KG1 (cell line): ENCODE data around the gene CD44.
"Not testable (repeated sequence)": the region's sequence is repeated elsewhere in the genome, so short reads cannot be mapped to it uniquely, and the experiment has no call there.

Experiments used
- DNase-seq: peaks from one replicate; lab custom pipeline; 2025; lab: John Stamatoyannopoulos, UW

CD44 gene

DNA sequence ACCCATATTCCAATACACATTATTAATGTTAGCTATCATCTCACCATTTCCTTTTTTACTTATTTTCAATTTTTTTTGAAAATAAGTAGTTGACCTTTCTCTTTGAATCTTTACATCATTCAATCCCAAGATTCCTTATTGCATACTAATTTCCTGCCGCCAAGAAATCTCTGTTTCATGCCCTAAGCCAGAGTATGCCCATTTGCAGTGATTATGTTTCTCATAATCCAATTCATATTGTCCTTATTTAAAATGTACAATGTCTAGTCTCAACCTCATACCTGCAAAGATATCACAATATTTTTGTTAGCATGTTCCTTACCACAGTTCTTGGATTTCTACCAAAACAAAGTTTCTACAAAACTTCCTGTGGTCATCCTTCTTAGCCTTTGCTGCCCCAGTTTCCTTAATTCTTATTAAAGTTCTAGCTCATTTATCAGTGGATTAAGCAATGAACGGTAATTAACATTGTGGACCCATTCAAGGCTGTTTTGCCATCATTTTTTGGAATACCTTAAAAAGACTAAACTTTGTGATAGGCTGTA, 75.3 kb downstream of the CD44 start:
- no peak for DNase-seq

DNA sequence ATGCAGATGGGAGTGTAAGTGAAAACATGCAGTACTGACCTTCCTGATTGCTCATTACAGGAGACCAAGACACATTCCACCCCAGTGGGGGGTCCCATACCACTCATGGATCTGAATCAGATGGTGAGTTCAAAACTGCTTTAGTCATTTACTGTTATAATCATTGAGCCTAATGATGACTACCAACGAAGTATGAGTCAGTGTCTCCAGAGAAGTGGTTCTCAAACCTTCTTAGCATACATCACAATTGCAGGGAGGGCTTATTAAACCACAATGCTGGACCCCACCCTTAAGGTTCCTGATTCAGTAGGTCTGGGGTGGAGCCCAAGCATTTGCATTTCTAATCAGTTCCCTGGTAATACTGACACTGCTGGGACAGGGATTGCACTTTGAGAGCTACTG, 75.8 kb downstream of the CD44 start:
- DNase-seq: no peak

DNA sequence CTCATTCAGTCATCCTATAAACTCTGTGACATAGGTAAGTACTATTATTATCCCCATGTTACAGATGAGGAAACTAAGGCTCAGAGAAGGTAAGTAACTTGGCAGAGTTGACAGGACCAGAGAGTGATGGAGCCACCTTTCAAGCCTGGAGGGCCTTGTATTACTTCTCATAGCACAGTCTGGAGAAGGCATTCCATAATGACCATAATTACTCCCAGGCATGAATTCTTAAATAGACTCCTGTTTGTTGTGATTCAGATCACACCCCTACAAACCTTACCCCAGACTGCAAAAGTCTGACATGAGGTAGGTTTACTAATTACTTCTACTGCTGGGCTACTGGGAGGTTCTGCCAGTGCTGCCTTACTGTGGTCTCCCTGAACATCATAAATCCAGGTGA, 77.0 kb downstream of the CD44 start:
- DNase-seq: no peak

DNA sequence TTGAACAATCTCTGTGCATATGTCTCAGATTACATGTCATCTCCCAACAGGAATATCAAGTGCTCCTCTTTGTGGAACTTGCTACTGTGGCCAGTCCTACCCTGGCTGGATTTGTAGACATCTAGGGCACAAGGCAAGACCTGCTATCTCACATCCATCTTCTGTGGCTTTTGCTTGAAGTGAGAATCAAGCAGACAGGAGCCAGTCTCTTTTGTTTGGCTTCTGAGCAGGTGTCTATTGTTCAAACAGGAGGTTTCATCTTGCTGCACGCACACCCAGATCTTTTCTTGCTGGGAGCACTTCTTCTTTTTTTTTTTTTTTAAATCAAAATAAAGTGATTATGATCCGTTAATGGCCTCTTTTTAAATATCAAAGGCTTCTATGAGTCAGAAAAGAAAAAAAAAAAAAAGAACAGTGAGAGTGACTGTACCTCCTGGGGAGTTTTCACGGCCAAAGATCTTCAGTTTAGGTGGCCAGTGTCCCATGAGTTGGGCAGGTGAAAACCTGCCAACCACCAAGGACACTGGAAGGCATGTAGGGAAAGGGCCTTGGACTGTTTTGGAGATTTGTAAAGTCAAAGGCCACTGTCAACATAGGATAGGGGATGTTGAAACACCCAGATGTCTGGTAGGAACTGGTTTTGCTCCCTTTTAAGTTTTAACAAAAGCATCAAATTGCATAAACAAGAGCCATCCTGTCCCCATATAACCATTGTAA, 78.1 kb downstream of the CD44 start:
- DNase-seq: no peak

DNA sequence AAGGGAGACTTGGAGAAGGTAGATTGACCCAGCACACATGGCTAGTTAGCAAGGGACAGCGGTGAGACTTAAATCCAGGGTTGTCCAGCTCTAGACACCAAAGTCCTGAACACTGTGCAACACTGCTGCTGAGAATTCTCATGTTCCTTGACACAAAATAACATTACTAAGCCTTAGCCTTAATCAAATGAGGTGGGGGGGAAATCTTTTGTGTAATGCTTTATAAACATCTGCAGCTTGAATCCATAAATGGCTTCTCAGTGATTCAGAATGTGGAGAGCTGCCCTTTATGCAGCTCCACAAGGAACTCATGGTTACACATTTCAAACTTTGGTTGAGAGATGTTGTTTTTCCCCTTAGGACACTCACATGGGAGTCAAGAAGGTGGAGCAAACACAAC, 80.0 kb downstream of the CD44 start:
- no peak for DNase-seq

DNA sequence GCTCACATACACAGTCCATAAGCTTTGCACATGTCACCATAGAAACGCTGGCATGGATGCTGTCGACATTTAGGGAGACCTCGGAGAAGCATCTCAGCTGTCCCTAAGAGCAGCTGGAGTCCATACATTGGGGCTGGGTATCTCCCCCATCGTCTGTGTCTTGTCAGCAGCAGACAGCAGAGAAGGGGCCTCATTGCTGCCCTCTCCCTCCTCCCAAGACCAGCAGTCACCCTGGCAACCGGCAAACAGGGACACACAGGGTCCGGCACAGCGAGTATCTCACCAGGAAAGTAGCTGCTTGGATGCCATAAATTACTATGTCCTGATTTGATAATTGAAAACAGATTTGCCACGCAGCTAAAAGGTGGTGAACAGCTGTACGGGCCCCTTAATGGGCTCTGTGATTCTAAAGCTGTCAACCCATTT, 84.4 kb downstream of the CD44 start:
- no peak for DNase-seq

DNA sequence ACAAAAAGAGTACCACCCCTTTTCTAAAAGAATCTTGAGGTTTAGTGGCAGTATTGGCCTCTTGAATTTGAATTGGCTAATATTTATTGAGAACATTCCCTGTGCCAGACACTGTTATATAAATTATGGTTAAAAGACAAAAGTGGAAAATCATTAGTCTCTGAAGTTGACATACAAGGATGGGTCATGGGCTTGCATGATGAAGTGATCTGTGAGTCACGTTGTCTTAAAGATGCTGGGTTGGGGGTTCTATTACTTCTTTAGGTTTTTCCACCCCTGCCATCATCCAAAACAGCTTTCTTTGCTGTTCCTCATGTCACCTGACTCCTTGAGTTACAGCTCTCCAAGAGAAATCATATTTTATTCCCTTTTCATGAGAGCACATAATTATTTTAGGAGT, 85.0 kb downstream of the CD44 start:
- DNase-seq: no peak

DNA sequence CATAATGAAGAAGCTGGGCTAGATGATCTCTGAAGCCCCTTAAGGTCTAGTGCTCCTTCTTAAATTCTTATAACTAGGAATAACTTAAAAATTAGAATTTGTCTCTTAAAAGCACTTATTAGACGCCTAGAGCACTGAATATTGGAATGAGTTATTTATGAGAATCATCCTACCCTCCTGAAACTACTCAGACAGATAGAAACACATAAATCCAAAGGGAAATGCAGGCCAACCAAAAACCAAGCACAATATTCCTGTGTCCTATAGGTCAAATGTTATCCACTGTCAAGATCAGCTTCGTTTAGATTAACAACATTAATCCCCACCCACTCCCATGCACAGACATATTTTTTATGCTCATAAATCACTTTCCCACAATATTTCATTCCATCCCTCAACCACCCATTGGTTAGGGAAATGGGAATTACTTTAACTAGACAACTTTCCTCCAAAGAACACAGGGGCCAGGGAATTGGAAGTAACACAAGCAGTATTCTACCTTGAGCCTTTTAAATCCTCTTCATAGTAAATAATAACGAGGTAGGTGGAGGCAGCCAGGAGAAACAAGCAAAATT, 87.1 kb downstream of the CD44 start:
- DNase-seq: no peak

DNA sequence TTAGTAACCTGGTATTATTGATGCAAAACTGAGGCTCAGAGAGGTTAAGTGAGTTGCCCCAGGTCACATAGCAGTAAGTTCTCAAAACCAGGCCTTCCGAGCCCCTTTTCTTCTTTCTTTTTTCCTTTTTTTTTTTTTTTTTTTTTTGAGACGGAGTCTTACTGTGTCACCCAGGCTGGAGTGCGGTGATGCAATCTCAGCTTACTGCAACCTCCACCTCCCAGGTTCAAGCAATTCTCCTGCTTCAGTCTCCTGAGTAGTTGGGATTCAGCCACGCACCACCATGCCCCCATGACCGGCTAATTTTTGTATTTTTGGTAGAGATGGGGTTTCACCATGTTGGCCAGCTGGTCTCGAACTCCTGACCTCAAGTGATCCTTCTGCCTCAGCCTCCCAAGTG, 87.8 kb downstream of the CD44 start:
- DNase-seq: not testable (repeated sequence)

DNA sequence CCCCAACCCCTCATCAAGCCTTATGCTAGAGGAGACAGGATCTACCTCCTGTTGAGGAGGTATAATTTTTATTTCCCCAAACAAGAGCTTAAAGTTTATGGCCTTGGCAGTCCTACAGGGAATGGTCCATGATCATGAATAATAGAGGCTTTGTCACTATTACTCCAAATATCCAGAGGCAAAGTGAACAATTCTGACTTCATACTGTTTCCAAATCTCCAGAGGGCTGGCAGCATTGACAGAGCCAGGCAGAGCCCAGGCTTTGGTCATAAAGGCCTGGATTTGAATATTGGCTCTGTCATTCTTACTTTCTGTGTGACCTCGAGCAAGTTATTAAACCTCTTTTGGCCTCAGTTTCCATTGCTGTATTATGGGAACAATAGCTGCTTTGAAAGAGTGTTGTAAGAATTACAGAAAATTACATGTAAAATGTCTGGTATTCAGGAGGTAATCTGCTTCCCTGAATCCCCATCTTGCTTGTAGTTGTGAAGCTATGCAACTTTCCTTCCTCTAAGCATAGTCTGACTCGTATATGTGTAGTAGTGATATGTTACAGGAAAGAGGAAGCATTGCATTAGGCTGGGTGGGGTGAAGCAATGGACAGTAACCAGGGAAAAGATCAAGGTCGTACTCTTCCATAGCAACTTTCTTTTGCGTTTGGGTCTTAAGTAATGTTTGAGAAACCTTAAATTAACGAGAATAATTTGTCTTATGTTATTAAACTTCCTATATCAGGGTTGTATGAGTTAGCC, 88.8 kb downstream of the CD44 start:
- DNase-seq: no peak

DNA sequence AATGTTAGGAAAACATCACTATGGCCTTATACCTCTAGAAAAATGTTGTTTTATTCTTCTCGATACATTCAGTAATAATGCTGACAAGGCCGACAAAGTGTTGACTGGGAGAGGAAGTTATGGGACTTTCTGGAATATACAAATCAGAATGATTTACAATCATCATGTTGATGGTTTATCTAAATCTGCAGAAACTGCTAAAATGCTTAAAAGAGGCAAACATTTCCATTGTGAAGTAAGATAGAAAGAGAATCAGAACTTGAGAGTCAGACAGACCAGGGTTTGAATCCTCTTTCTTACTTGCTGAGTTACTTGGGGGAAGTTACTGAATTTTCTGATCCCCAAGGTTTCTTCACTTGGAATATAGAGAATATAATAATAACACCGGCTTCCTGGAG, 89.4 kb downstream of the CD44 start:
- no peak for DNase-seq

DNA sequence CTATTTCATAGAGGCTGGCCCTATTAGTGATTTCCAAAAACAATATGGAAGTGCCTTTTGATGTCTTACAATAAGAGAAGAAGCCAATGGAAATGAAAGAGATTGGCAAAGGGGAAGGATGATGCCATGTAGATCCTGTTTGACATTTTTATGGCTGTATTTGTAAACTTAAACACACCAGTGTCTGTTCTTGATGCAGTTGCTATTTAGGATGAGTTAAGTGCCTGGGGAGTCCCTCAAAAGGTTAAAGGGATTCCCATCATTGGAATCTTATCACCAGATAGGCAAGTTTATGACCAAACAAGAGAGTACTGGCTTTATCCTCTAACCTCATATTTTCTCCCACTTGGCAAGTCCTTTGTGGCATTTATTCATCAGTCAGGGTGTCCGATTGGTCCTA, 91.4 kb downstream of the CD44 start:
- DNase-seq: no peak

DNA sequence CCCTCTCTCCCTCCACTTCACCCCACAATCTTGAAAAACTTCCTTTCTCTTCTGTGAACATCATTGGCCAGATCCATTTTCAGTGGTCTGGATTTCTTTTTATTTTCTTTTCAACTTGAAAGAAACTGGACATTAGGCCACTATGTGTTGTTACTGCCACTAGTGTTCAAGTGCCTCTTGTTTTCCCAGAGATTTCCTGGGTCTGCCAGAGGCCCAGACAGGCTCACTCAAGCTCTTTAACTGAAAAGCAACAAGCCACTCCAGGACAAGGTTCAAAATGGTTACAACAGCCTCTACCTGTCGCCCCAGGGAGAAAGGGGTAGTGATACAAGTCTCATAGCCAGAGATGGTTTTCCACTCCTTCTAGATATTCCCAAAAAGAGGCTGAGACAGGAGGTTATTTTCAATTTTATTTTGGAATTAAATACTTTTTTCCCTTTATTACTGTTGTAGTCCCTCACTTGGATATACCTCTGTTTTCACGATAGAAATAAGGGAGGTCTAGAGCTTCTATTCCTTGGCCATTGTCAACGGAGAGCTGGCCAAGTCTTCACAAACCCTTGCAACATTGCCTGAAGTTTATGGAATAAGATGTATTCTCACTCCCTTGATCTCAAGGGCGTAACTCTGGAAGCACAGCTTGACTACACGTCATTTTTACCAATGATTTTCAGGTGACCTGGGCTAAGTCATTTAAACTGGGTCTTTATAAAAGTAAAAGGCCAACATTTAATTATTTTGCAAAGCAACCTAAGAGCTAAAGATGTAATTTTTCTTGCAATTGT, 92.3 kb downstream of the CD44 start:
- DNase-seq: no peak

DNA sequence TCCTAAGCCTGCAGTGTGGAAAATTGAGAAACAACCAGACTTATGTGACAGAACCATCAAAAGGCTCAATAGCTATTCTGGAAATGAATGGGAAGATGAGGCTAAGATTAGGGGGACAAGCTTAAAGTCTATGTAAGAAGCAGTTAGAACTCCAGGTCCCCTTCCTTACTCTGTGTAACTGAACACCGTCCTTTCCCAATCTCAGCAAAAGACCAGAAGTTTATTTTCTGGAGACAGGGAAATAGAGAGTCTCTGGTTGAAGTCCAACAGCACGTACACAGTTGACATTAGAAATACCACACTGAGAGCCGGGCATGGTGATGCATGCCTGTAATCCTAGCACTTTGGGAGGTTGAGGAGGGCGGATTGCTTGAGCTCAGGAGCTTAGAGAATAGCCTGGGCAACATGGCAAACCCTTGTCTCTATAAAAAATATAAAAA, 93.9 kb downstream of the CD44 start:
- no peak for DNase-seq

DNA sequence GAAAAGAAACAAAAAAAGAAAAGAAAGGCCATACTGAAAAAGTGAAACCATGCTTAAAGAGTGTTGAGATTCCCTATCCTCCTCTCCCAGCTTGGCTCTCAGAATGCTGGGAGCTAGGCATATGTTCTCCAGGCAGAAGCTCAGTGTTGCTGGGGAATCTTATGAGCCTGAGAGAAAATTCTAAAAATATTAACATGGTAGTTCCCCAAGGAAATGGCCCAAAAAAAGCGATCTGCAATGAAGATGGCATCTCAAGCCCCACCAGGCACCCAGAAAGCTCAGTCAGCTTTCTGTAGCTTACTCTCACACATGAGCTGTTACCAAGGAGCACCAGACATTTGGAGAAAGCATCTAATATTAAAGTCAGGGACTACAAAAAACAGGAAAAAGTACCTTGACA, 94.5 kb downstream of the CD44 start:
- no peak for DNase-seq

DNA sequence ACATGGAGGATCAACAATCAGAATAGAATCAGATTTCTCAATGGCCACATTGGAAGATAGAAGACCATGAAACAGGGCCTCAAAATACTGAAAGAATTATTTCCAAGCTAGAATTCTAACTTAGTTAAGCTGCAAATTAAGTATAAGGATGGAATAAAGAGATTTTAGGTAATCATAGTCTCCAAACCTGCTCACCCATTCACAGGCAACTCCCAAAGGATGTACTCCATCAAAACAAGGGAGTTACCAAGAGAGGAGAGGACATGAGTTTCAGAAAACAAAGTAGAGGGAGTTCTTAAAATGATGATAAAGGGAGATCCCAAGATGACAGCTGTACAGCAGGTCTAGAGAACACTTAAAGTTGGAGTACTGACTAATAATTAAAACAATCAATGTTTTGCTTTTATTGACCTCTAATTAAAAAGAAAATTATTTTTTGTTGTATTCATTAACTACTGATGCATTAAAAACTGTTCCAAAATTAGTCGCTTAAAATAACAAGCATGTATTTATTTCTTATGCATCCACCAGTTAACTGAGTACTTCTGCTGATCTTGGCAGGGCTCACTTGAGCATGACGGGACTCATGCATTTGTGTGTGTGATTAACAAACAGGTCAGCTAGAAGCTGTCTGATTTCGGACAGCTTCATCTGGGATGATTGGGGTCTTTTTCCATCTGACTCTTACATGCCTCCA, 95.6 kb downstream of the CD44 start:
- DNase-seq: no peak

DNA sequence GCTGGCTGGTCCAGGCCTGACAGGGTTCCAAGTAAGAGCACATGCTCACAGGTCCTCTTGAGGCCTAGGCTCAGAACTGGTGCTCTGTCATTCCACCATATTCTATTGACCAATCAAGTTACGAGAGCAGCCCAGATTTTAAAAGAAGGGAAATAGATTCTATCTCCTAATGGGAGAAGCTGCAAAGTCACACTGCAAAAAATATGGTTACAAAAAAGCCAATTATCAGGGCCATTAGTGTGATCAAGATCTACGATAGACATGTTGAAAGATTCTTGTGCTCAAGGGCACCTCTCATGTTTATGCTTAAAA, 96.1 kb downstream of the CD44 start:
- no peak for DNase-seq

DNA sequence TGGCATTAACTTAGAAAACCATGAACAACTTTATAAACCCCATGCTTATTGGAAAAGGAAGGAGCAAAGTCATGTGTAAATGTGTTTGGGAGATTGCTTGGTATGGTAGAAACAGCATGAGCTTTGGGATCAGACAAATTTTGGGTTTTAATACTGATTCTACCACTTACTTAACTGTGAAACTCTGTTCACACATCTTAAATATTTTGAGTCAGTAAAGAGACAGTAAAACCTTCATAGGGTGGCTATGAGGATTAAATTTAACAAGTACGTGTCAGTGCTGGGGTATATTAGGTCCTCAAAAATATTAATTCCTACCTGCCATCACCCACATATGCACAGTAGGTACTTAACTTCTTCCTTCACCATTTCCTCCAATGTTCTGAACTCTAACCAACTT, 96.5 kb downstream of the CD44 start:
- no peak for DNase-seq

DNA sequence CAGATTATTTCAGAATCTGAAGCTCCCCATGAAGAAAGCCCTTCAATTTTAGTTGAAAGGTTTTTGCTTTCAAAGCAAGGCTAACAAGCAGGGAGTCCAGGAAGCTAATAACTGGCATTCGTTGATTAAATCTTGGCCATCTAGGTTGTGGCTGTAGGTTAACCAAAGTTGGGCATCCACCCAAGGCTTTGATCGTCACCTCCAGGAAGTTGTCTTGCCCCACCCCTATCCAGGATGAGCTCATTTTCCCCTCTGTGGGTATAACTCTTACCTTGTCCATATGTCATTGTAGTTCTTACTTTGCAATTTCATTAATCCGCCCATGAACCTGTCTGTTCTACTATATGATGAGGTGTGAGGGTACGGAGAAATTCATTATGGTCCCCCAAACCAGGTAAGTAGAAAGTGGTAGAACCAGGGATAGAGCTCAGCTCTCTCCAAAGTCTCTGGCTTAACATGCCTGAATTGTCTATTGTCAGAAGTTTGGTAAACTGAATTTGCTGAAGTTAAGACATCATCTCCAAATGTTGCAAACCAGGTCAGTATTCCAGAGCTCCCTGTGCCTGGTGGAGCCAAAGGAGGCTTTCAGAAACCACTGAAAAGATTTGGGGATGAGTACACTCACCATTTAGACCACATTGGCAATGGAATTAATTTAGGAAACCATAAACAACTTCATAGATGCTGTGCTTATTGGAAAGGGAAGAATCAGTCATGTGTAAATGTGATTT, 97.1 kb downstream of the CD44 start:
- no peak for DNase-seq

DNA sequence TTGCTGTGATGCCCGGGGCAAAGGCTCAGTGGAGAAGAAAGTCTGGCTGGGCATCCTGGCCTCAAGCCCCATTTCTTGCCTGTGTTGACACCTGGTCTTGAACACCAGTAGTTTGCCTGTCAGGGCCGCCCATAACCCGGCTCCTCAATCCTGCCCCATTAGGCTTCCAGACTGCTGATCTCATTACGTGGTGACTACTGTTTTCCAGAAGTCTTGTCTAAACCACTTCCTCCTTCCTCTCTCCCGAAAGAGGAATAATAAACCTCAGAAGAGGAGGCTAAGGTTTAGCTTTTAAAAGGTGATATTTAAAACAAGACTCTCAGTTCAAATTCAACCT, 97.7 kb downstream of the CD44 start:
- DNase-seq: no peak

DNA sequence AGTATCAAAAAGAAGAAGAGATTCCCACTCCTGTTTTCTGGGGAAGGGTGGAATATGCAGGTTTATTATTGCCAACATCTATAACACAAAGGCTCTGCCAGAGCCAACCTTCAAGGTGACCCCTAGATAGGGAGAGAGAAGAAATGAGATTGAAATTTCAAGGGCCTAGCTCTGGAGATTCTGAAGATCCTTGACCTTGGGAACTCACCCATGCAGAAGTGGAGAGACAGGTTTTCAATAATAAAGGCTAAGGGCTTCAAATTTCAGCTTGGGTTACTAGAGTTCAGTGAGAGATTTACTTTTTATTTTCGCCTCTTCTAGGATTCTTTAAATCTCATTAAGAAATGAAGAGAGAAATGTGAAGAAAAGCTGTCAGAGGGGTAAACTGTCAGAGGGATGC, 98.4 kb downstream of the CD44 start:
- no peak for DNase-seq
